HG03103 (cell line): ENCODE data around the gene TENM4.
A peak's percentile ranks its signal among the peaks of the same experiment; 100 is the strongest.
"Not testable (repeated sequence)": the region's sequence is repeated elsewhere in the genome, so short reads cannot be mapped to it uniquely, and the experiment has no call there.

Experiments
- ATAC-seq: cut with Tn5 transposase; IDR thresholded peaks from one replicate; pipeline ENCODE4 v1.9.1; 2021; ENCODE audit warnings: low read depth; ENCODE audit not compliant: unreplicated experiment

Gene TENM4

DNA sequence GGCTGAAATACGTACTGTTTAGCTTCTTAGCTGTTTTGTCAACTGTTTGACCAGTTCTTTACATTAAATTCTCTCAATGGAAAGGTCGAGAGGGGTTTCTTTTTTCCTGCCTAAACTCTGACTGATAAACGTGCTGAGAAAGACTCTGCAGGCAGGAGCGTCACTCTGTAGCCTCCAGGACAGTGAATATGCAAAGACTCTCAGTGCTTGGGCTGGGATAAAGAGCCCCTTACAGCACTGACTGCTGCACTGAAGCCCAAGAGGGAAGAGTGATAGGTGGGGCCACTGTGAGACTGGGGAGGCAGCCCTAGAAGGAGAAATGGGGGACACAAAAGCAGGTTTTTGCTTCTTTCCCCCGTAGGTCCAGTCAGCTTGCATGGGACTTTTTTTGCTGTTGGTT, 213.5 kb downstream of the TENM4 start:
- ATAC-seq = no peak

DNA sequence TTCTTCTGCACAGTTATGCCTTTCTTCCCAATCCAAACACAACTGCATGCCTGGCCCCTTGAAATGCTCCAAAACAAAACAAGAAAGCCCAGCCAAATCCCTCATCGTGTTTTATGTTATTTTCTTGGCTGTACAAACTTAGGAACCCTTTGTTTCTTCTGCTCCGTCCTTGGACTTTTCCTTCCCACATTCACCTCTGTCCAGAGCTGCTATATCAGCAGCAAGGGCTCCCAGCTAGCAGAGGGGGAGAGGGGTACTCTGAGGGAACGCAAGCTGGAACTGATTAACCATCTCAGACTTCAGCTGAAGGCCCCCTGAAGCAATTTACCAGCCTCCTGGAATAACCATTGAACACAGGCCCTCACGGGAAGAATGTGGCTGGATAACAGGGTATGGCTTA, 214.7 kb downstream of the TENM4 start:
- ATAC-seq = no peak

DNA sequence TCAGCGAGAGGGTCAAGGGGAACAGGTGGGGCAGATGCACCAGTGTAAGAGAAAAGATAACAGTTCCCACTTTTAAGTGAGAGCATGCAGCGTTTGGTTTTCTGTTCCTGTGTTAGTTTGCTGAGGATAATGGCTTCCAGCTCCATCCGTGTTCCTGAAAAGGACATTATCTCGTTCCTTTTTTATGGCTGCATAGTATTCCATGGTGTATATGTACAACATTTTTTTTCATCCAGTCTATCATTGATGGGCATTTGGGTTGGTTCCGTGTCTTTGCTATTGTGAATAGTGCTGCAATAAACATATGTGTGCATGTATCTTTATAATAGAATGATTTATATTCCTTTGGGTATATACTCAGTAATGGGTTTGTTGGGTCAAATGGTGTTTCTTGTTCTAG, 218.7 kb downstream of the TENM4 start:
- ATAC-seq = not testable (repeated sequence)

DNA sequence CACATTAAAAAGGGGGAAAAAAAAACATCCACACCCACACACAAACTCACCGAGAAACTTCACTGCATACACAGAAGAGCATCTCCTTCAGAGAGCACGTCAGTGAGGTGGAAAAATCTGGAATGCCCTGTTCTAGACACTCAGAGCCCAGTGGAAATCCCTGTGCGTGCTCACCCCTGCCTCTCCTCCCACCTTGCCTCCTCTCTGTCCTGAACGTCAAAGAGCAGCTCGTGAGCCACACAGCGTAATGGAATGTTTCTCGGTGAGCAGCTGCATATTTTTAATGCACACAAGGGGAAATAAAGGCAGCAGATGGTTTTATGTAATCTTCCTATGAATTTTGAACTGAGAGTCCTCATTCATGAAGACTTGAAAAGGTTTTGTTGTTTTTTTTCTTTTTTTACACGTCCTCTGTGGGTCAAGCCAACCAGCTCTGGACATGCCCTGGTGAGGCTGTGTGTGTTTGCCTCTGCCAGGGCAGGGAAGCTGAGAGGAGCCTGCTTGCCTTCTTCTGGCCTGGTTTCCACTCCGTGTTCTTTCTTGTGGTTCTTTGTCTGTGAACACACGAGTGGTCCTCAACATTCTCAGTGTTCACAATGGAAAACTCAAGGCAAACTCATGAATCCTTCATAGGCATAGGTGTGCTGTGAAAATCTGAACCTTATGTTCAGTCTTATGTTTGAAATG, 219.2 kb downstream of the TENM4 start:
- no peak for ATAC-seq

DNA sequence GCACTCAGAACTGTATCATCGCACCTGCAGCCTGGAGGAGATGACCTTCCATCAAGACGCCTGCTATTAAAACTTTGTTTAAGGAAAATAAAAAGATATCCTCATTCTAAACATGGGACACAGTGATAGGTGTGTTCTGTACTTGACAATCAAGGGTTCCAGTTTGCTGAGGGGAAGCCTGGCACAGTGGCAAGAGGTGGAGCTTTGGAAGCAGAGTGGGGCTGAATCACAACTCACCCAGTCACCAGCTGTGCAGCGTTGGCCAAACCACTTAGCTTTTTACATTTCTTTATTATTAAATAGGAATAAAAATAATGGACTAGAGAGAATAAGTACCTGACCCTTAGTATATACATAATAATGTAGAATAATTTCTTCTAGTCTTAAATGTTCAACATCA, 220.7 kb downstream of the TENM4 start:
- no peak for ATAC-seq

DNA sequence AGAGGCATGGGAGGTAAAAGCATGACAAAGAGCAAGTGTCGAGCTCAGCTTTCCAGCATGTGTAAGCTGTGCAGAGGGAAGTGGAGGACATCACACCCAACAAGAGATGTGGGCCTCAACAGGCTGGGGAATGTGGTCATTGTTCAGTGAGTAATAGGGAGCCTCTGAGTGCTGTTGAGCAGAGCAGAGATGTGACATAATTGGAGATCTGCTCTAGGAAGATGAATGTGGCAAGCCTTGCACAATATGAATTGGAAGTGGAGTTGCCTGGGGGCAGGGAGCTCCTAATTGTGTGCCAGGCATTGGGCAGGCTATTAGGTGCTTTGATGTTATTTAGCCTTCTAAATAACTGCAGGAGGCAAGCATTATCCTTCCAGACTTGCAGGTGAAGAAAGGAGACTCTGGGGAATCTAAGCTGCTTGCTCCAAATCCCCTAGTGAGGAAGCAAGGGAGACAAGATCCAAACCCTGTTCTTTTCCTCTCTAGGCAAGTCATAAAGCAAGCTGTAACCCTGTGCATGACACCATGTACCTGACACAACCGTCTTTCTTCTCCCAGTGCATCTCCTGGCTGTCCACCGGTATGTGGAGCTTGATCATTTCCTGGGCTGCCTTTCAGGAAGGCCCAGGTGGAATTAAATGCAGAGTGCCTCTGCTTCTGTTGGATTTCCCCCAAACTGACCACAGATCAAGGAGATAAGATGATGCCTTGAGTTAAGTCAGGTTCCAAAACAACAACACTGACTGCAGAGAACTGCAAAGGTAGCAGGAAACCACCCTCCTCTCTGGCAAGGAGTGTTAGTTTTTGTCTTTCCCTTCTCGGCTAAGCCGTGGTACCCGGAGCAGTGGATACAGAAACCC, 221.4 kb downstream of the TENM4 start:
- ATAC-seq = no peak

DNA sequence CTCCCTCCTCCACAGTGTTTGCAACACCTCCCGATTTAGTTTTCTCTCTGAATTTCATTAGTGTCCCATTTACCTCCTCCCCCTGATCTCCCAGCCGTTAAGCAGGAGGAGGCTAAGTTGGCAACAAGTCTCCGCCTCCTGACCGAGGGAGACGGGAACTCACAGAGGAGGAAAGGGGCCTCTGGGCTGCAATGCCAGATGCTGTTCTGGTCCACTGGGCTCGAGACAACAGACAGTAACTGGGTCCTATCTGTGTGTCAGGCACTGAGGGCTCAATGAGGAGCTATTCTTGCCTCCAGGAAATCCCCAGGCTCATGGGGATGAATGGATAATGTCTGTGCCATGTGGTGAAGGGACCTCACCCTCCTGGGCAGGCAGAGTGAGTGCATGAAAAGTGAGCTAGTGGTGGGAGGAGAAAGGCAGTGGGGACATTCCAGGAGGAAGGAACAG, 228.1 kb downstream of the TENM4 start:
- ATAC-seq = no peak

DNA sequence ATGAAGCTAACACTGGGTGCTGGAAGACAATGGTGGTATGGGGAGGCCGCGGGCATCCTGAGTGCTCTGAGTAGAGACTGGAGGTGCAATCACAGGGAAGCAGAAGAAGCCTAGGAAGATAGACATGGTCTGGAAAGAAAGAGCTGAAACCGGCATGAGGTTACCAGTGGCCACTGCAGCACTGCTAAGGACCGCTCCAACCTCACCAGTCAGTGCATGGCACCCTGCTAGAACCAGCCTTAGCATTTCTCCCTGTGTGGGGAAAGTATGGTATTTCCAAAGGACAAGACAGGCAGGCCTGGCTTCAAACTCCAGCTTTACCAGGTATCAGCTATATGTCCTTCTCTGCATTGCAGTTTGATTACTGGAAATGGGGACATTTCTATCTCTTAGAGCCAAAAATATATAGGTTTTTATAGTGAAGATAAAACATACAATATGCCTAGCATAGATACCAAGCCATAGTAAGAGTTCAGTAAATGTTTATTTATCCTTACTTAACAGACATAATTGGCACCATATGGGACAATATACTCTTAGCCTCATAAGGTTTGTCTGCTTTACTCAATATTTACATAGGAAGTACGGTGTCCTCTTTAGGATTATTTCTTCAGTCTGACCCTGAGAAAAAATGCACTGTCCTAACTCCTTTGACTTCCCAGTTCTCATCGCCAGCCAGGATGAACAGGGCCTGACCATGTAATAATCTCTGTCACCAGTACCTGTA, 231.1 kb downstream of the TENM4 start:
- ATAC-seq = no peak

DNA sequence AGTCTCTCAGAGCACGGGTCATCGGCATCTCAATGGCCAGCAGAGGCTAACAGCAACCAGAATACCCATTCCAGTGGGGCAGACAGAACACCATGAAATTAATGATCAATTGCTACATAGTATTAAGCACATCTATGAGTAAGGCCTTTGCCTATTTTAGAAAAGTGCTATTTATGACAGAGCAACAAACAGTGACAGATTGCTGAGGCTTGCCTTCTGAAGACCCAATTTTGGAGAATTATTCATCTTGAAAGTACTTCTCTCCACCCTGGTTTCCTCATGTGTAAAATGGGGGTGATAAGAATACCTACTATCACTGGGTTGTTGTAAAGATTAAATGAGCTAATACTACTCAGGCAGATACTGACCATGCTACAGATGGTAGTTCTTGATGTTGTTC, 232.7 kb downstream of the TENM4 start:
- peak; percentile 63 for ATAC-seq

DNA sequence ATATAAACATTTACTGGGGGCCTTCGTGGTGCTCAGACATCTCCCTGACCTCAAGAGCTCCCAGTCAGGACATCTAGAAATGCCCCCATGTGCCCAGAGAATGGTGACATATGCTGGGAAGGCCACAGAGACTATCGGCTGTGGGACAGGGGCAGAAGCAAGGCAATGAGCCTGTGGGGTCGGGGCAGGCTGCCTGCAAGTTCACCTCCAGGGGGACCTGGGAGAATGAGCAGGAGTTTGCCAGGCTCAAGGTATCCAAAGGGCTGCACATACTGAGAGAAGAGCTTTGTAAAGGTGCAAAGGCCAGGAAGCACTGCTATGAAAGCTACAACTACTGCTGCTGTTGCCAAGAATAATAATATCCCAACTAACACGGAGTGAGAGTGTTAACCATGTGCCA, 233.9 kb downstream of the TENM4 start:
- ATAC-seq = no peak

DNA sequence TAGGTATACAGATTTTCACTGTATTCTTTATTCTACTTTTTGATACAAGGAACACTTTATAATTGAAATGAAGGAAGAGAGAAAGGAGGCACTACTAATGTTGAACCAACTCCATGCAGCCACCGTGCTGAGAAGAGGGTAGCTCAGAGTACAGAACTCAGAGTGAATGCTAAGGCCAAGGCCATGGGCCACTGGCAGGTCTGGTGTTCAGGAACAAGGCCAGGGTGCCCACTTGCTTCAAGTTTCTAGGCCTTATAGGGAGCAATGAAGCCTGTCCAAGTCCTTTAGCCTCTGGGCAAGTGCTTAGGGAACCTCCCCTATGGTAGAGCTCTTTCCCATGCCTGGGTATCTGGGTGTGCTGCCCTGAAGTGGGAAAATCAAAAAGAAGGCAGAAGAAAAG, 235.0 kb downstream of the TENM4 start:
- no peak for ATAC-seq

DNA sequence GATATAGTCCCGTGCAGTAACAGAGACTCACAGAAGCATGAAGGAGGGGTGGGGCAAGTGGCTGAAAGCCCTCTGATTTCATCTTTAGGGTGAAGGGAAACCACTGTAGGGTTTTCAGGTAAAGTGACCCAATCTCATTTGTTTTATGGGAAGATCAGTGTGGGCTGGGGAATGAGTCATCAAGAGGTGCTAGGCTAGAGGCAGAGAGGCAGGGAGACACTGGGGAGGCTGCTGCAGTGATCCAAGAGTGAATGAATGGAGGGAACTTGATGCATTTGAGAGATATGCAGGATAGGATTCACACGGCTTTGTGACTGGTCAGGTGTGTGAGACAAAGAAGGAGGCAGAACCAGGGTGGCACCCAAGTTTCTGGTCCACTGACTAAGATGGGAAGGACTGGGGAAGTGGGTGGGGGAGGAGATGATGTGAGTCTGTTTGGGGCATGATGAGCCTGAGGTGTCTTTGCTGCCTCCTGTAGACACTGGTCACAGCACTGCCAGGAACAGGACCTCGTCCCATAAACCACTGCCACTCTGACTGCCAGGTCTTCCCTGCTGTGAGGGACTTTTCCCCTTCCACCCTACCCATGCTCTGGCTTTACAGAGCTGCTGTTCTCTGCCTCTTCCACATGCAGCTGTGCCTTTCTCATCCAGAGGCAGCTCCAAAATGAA, 239.0 kb downstream of the TENM4 start:
- peak; percentile 59 for ATAC-seq

DNA sequence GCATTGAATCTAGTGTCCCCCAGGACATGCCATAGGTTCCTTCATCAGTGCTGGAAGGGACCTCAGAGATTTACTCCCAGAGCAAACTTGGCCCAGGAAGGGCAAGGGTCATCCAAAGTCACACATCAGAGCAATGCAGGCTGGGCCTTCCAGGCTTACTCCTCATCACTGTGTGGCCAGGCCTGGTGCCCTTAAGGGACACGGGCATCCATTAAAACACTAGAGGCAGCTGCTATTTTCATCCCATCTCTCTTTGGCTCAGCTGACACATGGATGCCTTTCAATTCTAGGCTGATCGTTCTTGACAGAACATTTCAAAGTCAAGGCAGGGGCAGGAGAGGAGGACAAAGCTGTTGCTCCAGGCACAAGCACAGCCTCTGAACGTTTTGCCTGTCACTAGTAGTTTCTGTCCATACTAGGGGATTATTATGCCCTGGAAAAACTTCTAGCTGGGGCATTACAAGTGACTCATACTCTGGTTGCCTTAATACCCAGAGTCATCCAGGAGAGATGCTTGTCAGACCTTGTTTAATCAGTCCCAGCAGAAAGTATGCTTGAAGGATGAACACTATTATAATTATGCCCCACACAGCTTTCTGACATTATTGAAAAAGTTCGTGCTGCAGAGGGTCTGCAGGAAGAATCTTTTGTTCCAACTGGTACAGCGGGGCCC, 240.3 kb downstream of the TENM4 start:
- no peak for ATAC-seq

DNA sequence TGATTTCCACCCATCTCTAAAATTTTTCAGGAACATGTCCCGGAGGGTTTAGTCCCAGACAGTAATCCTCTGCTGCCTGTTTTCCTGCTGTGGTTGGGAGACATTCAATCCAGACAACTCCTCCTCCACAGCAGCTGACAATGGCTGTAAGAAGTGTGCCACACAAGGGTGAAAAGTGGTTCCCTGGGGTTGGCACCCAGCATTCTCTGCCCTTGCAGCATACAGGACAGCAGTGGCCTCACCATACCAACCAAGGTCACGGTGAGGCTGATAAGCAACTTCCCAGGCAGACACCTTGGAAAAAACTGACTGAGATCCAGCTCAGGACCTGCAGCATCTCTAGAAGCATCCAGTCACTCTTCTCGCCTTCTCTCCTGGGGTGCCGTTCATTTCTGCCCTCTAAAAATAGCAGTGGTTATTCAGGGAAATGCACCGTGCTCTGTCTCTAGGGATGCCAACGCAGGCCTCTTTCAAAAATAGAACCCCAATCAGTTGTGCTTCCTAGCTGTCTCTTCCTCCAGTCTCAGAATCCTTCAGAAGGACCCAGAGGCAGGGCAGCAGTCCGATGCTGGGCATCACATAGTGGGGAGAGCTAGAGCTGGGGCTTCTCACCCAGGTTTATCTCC, 241.0 kb downstream of the TENM4 start:
- no peak for ATAC-seq

DNA sequence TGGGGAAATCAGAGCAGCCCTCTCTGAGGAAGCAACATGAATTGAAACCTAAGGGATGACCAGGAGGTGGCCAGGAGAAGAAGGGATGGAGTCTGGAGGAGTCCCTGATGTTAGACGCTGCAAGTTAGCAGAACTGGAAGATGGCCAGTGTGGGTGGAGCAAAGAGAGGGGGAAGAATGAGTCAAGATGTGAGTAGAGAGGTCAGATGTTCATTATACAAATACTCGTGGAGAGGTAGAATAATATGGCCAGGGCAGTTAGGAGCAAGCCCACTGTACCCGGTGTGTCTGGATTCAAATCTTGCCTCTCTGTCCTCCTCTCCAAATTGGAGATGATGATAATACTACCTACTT, 242.0 kb downstream of the TENM4 start:
- no peak for ATAC-seq

DNA sequence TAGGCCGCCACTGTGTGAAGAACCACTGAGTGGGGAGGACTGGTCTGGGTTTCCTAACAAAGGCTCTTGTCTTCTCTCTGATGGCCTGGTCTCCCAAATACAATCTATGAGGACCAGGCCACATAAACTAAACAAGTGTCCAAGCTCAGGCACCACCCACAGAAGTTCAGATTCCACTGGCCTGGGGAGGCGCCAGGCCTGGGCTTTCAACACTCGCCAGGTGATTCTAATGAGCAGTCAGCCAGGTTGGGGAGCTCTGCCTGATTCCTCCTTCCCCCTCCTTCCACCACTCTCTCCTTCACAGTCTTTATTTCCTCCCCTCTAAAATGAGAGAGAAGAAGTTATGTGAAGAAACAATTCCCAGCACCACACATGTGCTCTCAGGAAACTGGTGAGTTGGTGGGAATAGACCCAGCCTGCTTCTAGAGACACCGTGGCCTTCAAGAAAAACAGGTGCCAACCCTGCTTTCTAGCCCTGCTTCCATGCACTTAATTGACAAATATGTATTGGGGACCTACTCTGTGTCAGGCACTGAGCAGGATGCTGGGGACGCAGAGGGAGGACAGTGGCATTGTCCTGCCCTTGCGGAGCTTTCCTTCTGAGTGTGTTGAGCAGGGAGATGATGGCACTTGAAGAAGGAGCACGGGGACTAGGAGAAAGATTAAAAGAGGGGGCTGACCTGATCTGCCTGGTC, 242.5 kb downstream of the TENM4 start:
- no peak for ATAC-seq

DNA sequence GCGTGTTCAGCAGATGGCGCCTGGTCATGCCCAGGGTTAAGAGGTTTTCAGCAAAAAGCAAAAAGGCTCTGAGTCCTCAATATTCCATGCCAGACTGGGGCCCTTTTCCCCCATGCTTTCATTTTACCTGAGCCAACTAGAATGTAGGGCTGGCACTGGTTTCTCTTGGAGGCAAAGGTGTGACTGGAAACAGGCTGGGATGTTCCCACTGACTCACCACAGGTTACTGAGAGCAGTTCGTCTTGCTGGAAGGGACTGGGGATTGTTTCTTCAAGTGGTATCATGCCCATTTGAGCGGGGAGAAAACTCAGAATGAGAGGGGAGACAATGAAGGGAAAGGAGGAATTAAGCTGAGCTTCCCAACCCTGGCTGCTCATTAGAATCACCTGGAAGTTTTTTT, 243.9 kb downstream of the TENM4 start:
- no peak for ATAC-seq

DNA sequence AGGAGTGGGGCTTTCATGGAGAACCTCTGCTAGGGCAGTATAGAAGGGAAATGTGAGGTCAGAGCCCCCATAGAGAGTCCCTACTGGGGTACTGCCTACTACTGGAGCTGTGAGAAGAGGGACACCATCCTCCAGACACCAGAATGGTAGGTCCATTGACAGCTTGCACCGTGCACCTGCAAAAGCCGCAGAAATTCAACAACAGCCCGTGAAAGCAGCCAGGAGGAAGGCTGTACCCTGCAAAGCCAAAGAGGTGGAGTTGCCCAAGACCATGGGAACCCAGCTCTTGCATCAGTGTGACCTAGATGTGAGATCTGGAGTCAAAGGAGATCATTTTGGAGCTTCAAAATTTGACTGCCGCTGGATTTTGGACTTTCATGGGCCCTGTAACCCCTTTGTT, 245.6 kb downstream of the TENM4 start:
- ATAC-seq = no peak

DNA sequence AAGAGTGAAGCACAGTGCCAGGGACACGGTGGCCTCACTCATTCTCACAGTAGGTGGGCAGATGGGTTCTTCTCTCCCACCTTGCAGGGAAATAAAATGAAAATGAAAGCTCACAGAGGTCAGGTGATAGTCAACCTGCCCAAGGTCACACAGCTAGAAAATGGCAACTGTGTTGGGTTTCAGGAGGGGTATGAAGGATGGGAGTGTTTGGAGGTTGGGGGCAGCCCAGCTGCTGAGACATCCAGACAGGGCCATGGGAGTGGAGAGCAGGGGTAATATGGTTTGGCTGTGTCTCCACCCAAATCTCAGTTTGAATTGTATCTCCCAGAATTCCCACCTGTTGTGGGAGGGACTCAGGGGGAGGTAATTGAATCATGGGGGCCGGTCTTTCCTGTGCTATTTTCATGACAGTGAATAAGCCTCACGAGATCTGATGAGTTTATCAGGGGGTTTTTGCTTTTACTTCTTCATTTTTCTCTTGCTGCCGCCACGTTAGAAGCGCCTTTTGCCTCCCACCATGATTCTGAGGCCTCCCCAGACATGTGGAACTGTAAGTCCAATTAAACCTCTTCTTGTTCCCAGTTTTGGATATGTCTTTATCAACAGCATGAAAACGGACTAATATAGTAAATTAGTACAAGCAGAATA, 247.0 kb downstream of the TENM4 start:
- ATAC-seq = peak; percentile 45
